A549 (cell line): Measurements from ENCODE around the gene OSBPL3.

Experiments
- CBX2 ChIP-seq: fragments of 200-600 bp; sonication (generic); IDR thresholded peaks from 2 replicates; pipeline ENCODE4 v1.6.1; 2016; ENCODE audit warnings: low read depth, mild to moderate bottlenecking, borderline replicate concordance
- CTCF ChIP-seq: fragments of >200 bp; sonication (Bioruptor Twin); formaldehyde crosslinking; IDR thresholded peaks from 3 replicates; pipeline ENCODE4 v1.5.1; 2016
- GATA3 ChIP-seq: IDR thresholded peaks from 2 replicates; pipeline ENCODE4 v1.6.1; 2012; ENCODE audit warnings: borderline replicate concordance
- NFE2L2 ChIP-seq: fragments of 150-350 bp; conservative IDR thresholded peaks from 2 replicates; pipeline ENCODE4 v1.6.1; 2014; ENCODE audit warnings: low read length
- POLR2A ChIP-seq: IDR thresholded peaks from 2 replicates; pipeline ENCODE4 v1.6.1; 2012; ENCODE audit warnings: mild to moderate bottlenecking, low read length
- RAD21 ChIP-seq, 2 experiments: fragments of >200 bp in 1 of 2; sonication (Bioruptor Twin) in 1 of 2; formaldehyde crosslinking in 1 of 2; IDR thresholded peaks in 1 of 2; conservative IDR thresholded peaks in 1 of 2; 2 replicates in 1 of 2; 3 replicates in 1 of 2; pipeline ENCODE4 v1.6.1; 2012 to 2018; ENCODE audit warnings: inconsistent platforms in 1 of 2
- USF2 ChIP-seq: fragments of 450-650 bp; IDR thresholded peaks from 2 replicates; pipeline ENCODE4 v1.6.1; 2014; ENCODE audit warnings: antibody characterized with exemption

DNA sequence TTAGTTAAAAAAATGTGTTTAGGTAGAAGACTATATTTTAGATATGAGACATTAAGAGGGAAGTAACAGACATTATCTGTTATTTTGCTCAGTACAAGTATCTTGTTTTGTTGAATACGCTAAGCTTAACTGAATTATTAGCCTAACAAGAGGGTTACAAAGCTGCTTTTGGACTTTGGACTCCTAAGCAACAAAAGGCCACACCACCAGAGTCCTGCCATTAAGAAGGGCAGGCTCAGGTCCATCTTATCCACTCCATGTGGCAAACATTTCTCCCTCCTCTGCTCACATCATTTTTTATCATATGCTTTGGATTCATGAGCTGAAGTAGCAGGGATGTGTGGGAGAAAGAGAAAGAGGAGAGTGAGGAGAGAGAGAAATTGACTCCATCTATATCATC, 33.5 kb downstream of the OSBPL3 start:
- TF ChIP-seq RAD21 (conservative IDR thresholded peaks at IDR 0.05 in 1 of 2, IDR thresholded peaks at IDR 0.05 in 1 of 2) (no peak), USF2 (no peak), NFE2L2 (no peak), GATA3 (no peak), CTCF (no peak), CBX2 (no peak), POLR2A (no peak)
